Measurements from ENCODE around the gene SPACDR.
"Not testable (repeated sequence)": the region's sequence is repeated elsewhere in the genome, so short reads cannot be mapped to it uniquely, and the experiment has no call there.

The SPACDR gene, protein sequence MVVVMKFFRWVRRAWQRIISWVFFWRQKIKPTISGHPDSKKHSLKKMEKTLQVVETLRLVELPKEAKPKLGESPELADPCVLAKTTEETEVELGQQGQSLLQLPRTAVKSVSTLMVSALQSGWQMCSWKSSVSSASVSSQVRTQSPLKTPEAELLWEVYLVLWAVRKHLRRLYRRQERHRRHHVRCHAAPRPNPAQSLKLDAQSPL

GRCh38 chr7:100464210-100464660 lies at the start of gene SPACDR:
SPACDR (minus strand) TSS chr7:100464260; CDS start chr7:100464025, 235 bp downstream.
- DNase-seq: no peak

- DNase-seq: no peak
These were observed 49.3 kb upstream of the SPACDR start for GRCh38 chr7:100513212-100513810.

DNA sequence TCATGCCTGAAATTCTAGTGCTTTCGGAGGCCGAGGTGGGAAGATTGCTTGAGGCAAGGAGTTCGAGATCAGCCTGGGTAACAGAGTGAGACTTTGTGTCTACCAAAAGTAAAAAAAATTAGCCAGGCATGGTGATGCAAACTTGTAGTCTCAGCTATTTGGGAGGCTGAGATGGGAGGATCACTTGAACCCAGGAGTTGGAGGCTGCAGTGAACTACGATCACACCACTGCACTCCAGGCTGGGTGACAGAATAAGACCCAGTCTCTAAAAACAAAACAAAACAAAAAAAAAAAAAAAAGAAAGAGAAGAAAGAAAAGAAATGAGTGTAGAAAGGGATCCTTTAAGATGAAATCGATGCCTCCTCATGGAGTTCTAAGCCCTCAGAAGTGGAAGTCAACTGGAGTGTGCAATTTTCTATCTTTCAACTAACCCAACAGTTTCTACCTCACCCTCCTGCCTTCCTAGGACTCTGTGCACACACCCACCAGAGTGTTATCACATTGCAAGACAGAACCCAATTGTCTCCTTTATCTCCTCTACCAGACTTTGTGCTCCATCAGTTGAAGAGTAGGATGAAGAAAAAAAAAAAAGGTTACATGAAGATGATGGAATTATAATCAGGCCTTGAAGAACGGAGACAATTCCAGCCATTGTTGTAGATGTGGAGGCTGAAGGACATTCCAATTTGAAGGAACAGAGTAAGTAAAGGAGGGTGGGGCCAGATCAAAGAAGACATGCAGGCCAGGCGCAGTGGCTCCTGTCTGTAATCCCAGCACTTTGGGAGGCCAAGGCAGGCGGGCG lies 46.6 kb upstream of the SPACDR start:
- no peak for DNase-seq

DNA sequence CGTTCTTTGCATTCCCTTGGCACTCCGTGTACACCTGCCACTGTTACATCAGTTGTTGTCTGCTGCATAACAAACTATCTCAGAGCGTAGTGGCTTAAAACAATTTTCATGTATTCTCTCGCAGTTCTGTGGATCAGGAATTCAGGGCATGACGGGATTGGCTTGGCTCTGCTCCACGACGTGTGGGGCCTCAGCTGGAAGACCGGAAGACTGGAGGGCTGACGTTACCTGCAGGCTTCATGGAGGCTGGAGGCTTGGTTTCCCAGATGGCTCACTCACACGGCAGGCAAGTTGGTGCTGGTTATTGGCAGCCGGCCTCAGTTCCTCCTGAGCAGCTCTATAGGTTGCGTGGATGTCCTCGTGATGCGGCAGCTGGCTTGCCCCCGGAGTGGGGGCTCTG lies 45.2 kb upstream of the SPACDR start:
- DNase-seq: no peak

DNA sequence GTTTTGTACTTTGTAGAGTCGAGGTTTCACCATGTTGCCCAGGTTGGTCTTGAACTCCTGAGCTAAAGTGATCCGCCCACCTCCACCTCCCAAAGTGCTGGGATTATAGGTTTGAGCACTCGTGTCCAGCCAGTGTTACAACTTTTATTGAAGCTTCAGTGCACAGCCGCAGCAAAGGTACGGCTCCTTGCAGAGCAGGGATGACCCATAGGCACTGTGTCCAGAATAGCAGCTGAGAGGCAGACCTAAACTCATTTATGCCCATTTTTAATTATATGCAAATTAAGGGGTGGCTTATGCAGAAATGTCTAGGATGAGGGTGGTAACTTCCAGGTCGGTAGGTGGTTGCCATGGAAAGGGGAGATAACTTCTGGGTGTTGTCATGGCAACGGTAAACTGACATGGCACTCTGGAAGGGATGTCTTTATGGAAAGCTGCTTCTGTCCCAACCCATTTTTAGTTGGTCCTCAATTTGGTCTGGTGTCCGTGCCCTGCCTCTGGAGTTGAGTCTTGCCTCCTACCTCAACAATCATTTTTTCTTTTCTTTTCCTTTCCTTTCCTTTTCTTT lies 42.4 kb upstream of the SPACDR start:
- no peak for DNase-seq

- no peak for DNase-seq
These were observed 41.0 kb upstream of the SPACDR start for GRCh38 chr7:100504887-100505611.

DNA sequence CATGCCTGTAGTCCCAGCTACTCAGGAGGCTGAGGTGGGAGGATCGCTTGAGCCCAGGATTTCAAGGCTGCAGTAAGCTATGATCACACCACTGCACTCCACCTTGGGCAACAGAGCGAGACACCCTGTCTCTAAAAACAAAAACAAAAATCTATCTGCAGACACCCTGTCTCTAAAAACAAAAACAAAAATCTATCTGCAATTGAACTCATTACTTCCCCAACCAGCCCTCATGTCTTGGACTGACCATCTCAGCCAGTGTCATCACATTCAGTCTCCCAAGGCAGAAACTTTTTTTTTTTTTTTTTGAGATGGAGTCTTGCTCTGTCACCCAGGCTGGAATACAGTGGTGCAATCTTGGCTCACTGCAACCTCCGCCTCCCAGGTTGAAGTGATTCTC lies 40.0 kb upstream of the SPACDR start:
- not testable (repeated sequence) for DNase-seq

DNA sequence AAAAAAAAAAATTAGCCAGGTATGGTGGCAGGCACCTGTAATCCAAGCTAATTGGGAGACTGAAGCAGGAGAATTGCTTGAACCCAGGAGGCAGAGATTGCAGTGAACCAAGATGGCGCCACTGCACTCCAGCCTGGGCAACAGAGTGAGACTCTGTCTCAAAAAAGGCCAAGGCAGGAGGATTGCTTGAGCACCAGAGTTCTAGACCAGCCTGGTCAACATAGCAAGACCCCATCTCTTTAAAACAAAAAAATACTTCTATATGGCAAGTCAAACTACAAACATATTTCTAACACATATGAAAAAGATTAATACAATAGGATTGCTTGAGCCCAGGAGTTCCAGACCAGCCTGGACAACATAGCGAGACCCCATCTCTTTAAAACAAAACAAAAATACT lies 36.7 kb upstream of the SPACDR start:
- not testable (repeated sequence) for DNase-seq

- no peak for DNase-seq
These were observed 32.4 kb upstream of the SPACDR start for GRCh38 chr7:100496509-100496908.

- DNase-seq: no peak
These were observed 29.6 kb upstream of the SPACDR start for GRCh38 chr7:100493476-100494264.

- DNase-seq: no peak
These were observed 28.8 kb upstream of the SPACDR start for GRCh38 chr7:100492738-100493475.

DNA sequence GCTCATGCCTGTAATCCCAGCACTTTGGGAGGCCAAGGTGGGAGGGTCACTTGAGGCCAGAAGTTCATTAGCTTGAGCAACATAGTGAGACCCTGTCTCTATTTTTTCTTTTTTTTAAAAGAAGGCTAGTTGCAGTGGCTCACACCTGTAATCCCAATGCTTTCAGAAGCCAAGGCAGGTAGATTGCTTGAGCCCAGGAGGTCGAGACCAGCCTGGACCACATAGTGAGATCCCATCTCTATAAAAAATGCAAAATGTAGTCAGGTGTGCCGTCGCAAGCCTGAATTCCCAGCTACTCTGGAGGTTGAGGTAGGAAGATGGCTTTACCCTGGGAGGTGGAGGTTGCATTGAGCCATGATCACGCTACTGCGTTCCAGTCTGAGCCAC lies 27.1 kb upstream of the SPACDR start:
- DNase-seq: no peak

DNA sequence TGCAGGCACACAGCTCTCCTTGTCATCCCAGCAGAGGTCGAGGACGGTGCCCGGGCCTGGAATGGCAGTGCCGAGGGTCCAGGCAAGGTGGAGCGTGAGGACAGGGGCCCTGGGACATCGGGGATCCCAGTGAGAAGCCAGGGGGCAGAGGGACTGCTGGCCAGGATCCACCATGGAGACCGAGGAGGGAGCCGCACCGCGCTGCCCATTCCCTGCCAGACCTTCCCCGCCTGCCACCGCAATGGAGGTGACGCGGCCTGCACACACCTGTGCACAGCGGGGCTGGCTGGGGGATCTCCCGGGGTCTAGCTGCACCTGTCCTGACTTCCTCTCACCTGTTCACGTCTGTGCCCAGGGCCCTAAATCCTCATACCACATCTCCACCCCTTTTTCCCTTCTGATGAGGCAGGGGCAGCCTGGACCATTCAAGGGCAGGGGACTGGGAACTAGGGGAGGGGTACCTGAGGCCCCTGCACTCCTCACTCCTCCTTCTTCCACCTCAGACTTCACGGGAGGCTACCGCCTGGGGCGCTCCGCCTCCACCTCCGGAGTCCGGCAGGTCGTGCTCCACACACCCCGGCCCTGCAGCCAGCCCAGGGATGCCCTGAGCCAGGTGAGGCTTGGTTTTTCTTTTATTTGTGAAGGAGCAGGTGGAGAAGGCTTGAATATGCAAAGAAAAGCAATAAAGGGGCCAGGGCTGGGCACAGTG lies 26.6 kb upstream of the SPACDR start:
- DNase-seq: no peak

DNA sequence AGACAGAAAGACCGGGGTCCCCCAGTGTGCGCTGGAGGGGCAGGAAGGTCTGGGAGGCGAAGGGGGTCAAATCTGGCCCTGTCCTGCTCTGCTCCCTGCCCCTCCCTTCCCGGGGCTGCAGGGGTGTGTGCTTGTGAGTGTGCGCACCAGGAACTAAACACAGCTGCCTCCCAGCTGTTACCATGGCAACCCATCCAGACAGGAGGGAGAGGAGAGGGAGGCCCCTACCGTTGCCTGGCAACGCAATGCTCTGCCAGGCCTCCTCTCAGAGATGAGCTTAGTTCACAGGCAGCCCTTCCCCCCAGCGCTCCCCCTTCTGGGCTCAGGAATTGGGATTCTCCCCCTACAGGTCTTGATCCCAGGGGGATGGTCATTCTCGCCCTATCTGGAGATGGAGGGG lies 25.8 kb upstream of the SPACDR start:
- DNase-seq: peak; percentile 39

GRCh38 chr7:100489121-100489520 lies 25.1 kb upstream of the SPACDR start:
- no peak for DNase-seq

GRCh38 chr7:100488333-100489095 lies 24.5 kb upstream of the SPACDR start:
- no peak for DNase-seq

DNA sequence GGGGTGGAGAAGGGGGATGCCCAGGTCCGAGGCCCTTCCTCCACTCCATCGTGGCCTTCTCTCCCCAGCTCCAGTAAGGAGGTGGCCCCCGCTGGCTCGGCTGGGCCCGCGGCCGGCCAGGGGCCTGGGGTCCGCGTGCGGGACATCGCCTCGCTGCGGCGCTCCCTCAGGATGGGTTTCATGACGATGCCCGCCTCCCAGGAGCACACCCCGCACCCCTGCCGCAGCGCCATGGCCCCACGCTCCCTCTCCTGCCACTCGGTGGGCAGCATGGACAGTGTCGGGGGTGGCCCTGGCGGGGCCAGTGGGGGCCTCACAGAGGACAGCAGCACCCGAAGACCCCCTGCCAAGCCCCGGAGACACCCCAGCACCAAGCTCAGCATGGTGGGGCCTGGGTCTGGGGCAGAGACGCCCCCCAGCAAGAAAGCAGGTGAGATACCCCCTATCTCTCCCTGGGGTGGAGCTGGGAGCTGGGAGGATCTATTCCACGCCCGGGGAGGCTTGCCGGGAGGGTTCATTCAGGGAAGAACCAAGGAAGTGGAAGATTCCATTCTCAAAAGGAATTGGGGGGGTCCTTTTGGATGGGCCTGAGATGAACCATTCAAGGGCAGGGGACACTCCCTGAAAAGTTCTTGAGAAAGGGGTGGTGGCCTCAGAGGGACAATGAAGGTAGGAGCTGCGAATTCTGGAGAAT lies 22.8 kb upstream of the SPACDR start:
- no peak for DNase-seq

DNA sequence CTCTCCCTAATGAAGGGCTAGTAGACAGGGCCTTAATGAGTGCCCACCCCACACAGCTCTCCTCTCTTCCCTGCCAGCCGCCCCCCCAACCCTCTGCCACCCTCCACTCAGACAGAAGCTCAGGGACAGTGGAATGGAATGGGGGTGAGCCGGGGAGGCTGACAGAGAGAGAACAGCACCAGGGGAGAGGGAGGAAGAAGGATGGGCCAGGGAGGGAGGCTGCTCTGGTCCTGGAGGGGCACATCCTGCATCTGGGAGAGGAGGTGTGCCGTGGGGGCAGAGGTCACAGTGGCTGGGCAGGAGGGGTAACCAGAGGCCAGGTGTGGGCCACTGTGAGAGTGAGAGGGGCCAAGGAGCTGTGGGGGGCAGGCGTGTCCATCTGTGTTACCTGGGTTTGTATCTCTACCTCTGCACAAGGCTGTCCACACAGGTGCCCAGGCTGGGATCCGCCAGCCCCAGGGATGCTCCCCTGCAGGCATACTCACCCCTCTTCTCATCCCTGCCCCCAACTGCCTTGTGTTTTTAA lies 22.1 kb upstream of the SPACDR start:
- DNase-seq: no peak

DNA sequence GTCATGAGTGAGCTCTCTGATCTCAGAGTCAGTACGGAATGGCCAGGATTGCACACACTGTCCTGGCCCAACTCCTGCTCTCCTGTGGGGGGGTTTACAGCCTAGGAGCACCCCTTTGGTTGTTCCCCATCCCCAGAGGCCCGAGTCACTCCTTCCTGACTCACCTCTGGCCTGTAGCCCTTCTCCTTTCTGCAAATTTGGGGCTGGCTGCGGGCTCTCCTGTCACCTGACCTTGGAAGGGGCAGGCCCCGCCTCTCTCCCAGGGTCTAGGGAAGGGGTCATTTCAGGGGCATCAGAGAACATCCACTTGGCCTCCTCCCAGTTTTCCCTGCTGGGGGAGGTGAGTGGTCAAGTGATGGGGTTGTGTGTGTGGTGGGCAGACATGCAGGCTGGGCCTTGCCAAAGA lies 21.4 kb upstream of the SPACDR start:
- no peak for DNase-seq

Measured in GDM1 (cell line).